HG03342 (cell line): ENCODE data around the gene ZNF667.

Experiments used
- ATAC-seq: cut with Tn5 transposase; IDR thresholded peaks from one replicate; pipeline ENCODE4 v1.9.1; 2021; ENCODE audit warnings: mild to moderate bottlenecking, moderate library complexity; ENCODE audit not compliant: unreplicated experiment

ZNF667 gene

DNA sequence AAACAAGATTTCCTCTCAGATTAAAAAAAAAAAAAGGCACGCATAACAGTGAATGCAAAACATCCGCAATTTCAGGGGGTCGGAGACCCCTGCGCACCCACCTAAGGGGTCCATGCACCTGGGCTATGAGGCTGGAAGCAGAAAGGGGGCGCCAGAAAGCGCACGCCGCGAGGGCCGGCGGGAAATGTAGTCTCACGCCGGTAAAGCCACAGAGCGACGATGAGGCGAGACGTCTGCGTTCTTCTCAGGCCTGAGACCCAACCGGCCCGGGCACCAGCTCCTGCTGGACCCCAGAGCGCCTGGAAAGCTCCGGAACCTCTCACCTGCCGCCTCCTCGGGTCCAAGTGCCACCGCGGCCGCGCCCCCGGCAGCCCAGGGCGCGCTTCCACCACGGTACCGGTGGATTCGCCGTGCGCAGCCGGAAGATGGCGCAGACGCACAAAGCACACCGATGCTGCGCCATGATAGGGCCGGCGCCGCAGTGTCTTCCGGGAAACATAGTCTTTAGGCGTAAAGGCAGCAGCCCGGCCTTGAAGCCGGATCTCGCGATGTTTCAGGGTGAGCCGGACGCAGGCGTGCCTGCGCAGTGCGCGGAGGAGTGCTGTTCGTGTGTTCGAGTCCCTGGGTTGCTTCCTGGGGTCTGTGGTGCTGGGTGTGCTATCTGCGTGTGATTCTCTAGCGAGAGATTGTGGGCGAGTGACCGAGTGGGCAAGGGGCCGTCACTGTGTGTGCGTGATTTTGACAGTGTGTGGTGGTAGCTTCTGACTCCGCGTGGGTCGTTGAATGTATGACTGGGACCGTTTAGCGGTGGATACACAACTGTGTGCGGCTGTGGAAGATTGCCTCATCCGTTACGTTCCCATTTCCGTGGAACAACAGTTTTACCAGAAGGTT, 83.8 kb downstream of the ZNF667 start, which contains the start of gene ZNF582:
TSS of gene ZNF582 (minus strand) at position 416 of the 894 bp plus-strand sequence. CDS start 1,782 bp downstream, outside the sequence.
- peak; percentile 90 for ATAC-seq
